ENCODE results near the gene SLC25A10. TPM values are rescaled to one million over a fixed set of nuclear protein-coding genes. Genes with fewer than 3 reads are reported as not detected.

The SLC25A10 gene
- total and polyA plus RNA-seq, 10 of the 15 experiments (the other 5 are each of a cell fraction or from before 2014, with no cell fraction given), result 0.11 to 72.7 (median 22.3) TPM

- no peak for TF ChIP-seq BCL3 (IDR thresholded peaks at IDR 0.05; ENCODE audit: borderline replicate concordance, insufficient read depth, low read depth, low read length, poor library complexity, severe bottlenecking)
- peak; percentile 64; the same call in 1 of the 2 replicates for TF ChIP-seq HDGF (IDR thresholded peaks at IDR 0.05)
- no peak for TF ChIP-seq IKZF2 (IDR thresholded peaks at IDR 0.05)
- TF ChIP-seq SIN3A (IDR thresholded peaks at IDR 0.05; ENCODE audit: low read depth, low read length), result 0 out of 2 replicates have a peak, but pooled peaks have one; percentile 35
- no peak for TF ChIP-seq ATF3 (IDR thresholded peaks at IDR 0.05; ENCODE audit: borderline replicate concordance, extremely low read depth, low read depth, low read length)
- TF ChIP-seq ELK1 (IDR thresholded peaks at IDR 0.05; ENCODE audit: low read depth, low read length), result peak; percentile 82; the same call in 1 of the 2 replicates
- TF ChIP-seq MTA2 (IDR thresholded peaks at IDR 0.05; ENCODE audit: low read depth), result no peak
- TF ChIP-seq BCL11A (IDR thresholded peaks at IDR 0.05; ENCODE audit: low read depth, low read length), result no peak
- TF ChIP-seq RBBP5 (conservative IDR thresholded peaks at IDR 0.05), result no peak
- TF ChIP-seq RFX5 (IDR thresholded peaks at IDR 0.05; ENCODE audit: low read depth, low read length), result peak; percentile 22; the same call in 1 of the 2 replicates
- no peak for TF ChIP-seq REST (IDR thresholded peaks at IDR 0.05; ENCODE audit: low read depth, low read length)
- TF ChIP-seq ZBTB11 (CRISPR knock-in tag; IDR thresholded peaks at IDR 0.05), result no peak
- peak; percentile 73; the same call in 1 of the 2 replicates for TF ChIP-seq POLR2AphosphoS2 (IDR thresholded peaks at IDR 0.05; ENCODE audit: low read depth, low read length)
- no peak for TF ChIP-seq KDM1A (IDR thresholded peaks at IDR 0.05; ENCODE audit: borderline replicate concordance)
- peak; percentile 95 for TF ChIP-seq POLR2AphosphoS5 (IDR thresholded peaks at IDR 0.05; ENCODE audit: low read length)
- TF ChIP-seq CHD2 (IDR thresholded peaks at IDR 0.05; ENCODE audit: borderline replicate concordance, low read depth, low read length), result peak; percentile 98
- TF ChIP-seq TARDBP (IDR thresholded peaks at IDR 0.05; ENCODE audit: borderline replicate concordance), result peak; percentile 32; the same call in 1 of the 2 replicates
- TF ChIP-seq RUNX3 (IDR thresholded peaks at IDR 0.05; ENCODE audit: low read length), result peak; percentile 72
- no peak for TF ChIP-seq FOXM1 (IDR thresholded peaks at IDR 0.05; ENCODE audit: low read depth, low read length)
- TF ChIP-seq CBX3 (IDR thresholded peaks at IDR 0.05; ENCODE audit: borderline replicate concordance, low read depth), result no peak
Measured at GRCh38 chr17:81702934-81703746, 8.9 kb upstream of the SLC25A10 start, which contains the start of gene MRPL12 (continued).

Data from GM12878 (cell line).